Uterus (tissue), 2 donors: ENCODE measurements around the gene CLN5.

ENCODE experiments used
- CTCF ChIP-seq, 4 experiments: fragments of 200-600 bp in 2 of 4; fragments of 450-650 bp in 2 of 4; sonication (generic) in 2 of 4; IDR thresholded peaks; one replicate each; pipeline ENCODE4 v1.5.1; 2016 to 2019; ENCODE audit warnings: antibody characterized with exemption in 4 of 4, mild to moderate bottlenecking in 2 of 4, moderate library complexity in 1 of 4
- POLR2A ChIP-seq, 2 donors: fragments of 450-650 bp; IDR thresholded peaks; one replicate each; pipeline ENCODE4 v1.6.1; 2016; ENCODE audit warnings: antibody characterized with exemption in 2 of 2, mild to moderate bottlenecking in 1 of 2, moderate library complexity in 1 of 2

- TF ChIP-seq CTCF (IDR thresholded peaks at IDR 0.05), result no peak
- no peak for TF ChIP-seq POLR2A (IDR thresholded peaks at IDR 0.05)
Measured at GRCh38 chr13:77038907-77039480, 47.1 kb downstream of the CLN5 start.
